DND-41 (cell line): Measurements from ENCODE around the gene WDR18.

Experiments
- ATAC-seq: fragments of 200-7000 bp; cut with Tn5 transposase; 3 replicates; pipeline ENCODE4 v1.9.1; 2021; ENCODE audit warnings: low read depth; ENCODE audit not compliant: insufficient read depth
- DNase-seq: peaks from one replicate; pipeline ENCODE4 v3.0.0-alpha.2; 2020
- H2AFZ ChIP-seq: 2 replicates; pipeline ENCODE4 v1.6.0; 2012; ENCODE audit warnings: low read depth, low read length
- H3K27ac ChIP-seq: 2 replicates; pipeline ENCODE4 v1.5.1; 2012; ENCODE audit warnings: low read length, inconsistent platforms
- H3K27me3 ChIP-seq: fragments of 200-600 bp; sonication (generic); 2 replicates; pipeline ENCODE4 v1.6.0; 2012; ENCODE audit warnings: low read length, mild to moderate bottlenecking, inconsistent platforms; ENCODE audit not compliant: insufficient read depth, poor library complexity
- H3K36me3 ChIP-seq: 2 replicates; pipeline ENCODE4 v1.5.1; 2012; ENCODE audit warnings: low read length, inconsistent platforms; ENCODE audit not compliant: insufficient read depth
- H3K4me1 ChIP-seq: 2 replicates; pipeline ENCODE4 v1.5.1; 2012; ENCODE audit warnings: mild to moderate bottlenecking, low read length; ENCODE audit not compliant: insufficient read depth
- H3K4me2 ChIP-seq: 2 replicates; pipeline ENCODE4 v1.6.0; 2012; ENCODE audit warnings: mild to moderate bottlenecking, moderate library complexity, low read length, inconsistent platforms; ENCODE audit not compliant: insufficient read depth
- H3K4me3 ChIP-seq, 2 experiments: fragments of 200-600 bp in 1 of 2; shearing (Covaris generic) in 1 of 2; 2 replicates each; pipeline ENCODE4 v1.5.1; 2012 to 2016; ENCODE audit warnings: inconsistent platforms in 2 of 2, low read length in 2 of 2, mild to moderate bottlenecking in 2 of 2, low read depth in 1 of 2, moderate library complexity in 1 of 2
- H3K79me2 ChIP-seq: 2 replicates; pipeline ENCODE4 v1.6.0; 2012; ENCODE audit warnings: low read length, inconsistent platforms; ENCODE audit not compliant: insufficient read depth
- H3K9ac ChIP-seq: 2 replicates; pipeline ENCODE4 v1.6.0; 2012; ENCODE audit warnings: low read depth, mild to moderate bottlenecking, inconsistent platforms, low read length, moderate library complexity
- H3K9me3 ChIP-seq: 2 replicates; pipeline ENCODE4 v1.5.1; 2012; ENCODE audit warnings: low read length, moderate library complexity, mild to moderate bottlenecking, inconsistent platforms; ENCODE audit not compliant: insufficient read depth, severe bottlenecking
- H4K20me1 ChIP-seq: 2 replicates; pipeline ENCODE4 v1.6.0; 2012; ENCODE audit warnings: low read length; ENCODE audit not compliant: insufficient read depth
- EZH2 ChIP-seq: IDR thresholded peaks from 3 replicates; pipeline ENCODE4 v1.6.1; 2012; ENCODE audit warnings: borderline replicate concordance, low read depth, mild to moderate bottlenecking, moderate library complexity, low read length, inconsistent platforms; ENCODE audit not compliant: severe bottlenecking
- TF ChIP-seq, protein P1 (sequence below): IDR thresholded peaks from 2 replicates; pipeline ENCODE4 v1.5.1; 2012; ENCODE audit warnings: borderline replicate concordance, low read length, moderate library complexity, mild to moderate bottlenecking; ENCODE audit not compliant: poor library complexity, severe bottlenecking; ENCODE audit errors: extremely low read depth

Gene WDR18

GRCh38 chr19:990746-991145, 6.6 kb downstream of the WDR18 start:
- no peak overlapping the region for H3K4me3 ChIP-seq
- no peak overlapping the region for H2AFZ ChIP-seq
- no peak for TF ChIP-seq EZH2
- TF ChIP-seq, protein P1, sequence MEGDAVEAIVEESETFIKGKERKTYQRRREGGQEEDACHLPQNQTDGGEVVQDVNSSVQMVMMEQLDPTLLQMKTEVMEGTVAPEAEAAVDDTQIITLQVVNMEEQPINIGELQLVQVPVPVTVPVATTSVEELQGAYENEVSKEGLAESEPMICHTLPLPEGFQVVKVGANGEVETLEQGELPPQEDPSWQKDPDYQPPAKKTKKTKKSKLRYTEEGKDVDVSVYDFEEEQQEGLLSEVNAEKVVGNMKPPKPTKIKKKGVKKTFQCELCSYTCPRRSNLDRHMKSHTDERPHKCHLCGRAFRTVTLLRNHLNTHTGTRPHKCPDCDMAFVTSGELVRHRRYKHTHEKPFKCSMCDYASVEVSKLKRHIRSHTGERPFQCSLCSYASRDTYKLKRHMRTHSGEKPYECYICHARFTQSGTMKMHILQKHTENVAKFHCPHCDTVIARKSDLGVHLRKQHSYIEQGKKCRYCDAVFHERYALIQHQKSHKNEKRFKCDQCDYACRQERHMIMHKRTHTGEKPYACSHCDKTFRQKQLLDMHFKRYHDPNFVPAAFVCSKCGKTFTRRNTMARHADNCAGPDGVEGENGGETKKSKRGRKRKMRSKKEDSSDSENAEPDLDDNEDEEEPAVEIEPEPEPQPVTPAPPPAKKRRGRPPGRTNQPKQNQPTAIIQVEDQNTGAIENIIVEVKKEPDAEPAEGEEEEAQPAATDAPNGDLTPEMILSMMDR = no peak
- ATAC-seq (no peak), DNase-seq (no peak)
- no peak overlapping the region for H3K4me2 ChIP-seq
- no peaks in the 10 kb centered on the region for H3K27me3 ChIP-seq
- peaks cover 10% of the 10 kb centered on the region for H3K79me2 ChIP-seq
- peaks cover 51% of the 10 kb centered on the region for H4K20me1 ChIP-seq
- no peak overlapping the region for H3K9ac ChIP-seq
- no peaks in the 10 kb centered on the region for H3K9me3 ChIP-seq
- peaks cover 5% of the 10 kb centered on the region for H3K4me1 ChIP-seq
- peaks cover 76% of the 10 kb centered on the region for H3K36me3 ChIP-seq
- H3K27ac ChIP-seq = no peak overlapping the region

- peaks cover 5% of the 10 kb centered on the region; the same call in 1 of the 2 replicates for H3K79me2 ChIP-seq
- H3K9ac ChIP-seq = no peak overlapping the region
- H3K27me3 ChIP-seq = peaks cover 4% of the 10 kb centered on the region
- H4K20me1 ChIP-seq = peaks cover 49% of the 10 kb centered on the region
- H3K4me3 ChIP-seq = no peak overlapping the region
- H3K9me3 ChIP-seq = no peaks in the 10 kb centered on the region
- ATAC-seq (peak; percentile 43; the same call in 1 of the 3 replicates), DNase-seq (peak; percentile 66)
- no peak overlapping the region for H3K4me2 ChIP-seq
- TF ChIP-seq, protein P1 = no peak
- no peak for TF ChIP-seq EZH2
- H3K4me1 ChIP-seq = peaks cover 7% of the 10 kb centered on the region
- H3K36me3 ChIP-seq = peaks cover 69% of the 10 kb centered on the region
- no peak overlapping the region for H2AFZ ChIP-seq
- H3K27ac ChIP-seq = no peak overlapping the region
Observed at GRCh38 chr19:991174-991931, 7.2 kb downstream of the WDR18 start.

DNA sequence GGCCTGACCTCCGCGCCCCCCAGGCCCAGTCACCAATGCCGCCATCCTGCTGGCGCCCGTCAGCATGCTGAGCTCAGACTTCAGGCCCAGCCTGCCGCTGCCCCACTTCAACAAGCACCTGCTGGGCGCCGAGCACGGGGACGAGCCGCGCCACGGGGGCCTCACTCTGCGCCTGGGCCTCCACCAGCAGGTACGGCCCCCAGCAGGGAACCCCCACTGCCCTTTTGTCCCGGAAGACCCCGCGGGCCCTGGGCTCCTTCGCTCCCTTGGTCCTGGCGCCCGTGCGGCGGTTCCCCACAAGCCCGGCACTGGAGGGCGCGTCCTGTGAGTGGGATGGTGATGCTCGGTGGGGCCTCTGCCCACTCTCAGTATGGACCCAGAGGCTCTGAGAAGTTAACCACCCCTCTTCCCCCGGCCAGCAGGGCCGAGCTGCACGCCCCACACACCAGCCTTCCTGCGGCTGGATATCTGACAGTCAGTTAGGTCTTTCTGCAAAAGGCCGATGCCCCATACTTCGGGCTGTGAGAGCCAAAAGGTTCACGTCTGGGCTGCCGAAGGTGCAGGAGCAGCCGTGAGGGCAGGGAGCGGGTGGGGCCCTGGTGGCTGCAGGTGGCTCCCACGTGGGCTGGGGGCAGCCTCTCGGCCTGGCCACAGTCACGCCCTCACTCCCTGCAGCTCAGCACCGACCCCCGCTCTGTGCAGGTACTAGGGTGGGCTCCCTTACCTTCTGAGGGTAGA, 8.0 kb downstream of the WDR18 start:
- Histone ChIP-seq H2AFZ (no peak overlapping the region), H3K36me3 (peaks cover 62% of the 10 kb centered on the region), H3K4me3 (no peak overlapping the region), H3K27ac (no peak overlapping the region), H3K4me2 (no peak overlapping the region), H3K9me3 (no peaks in the 10 kb centered on the region), H4K20me1 (peaks cover 49% of the 10 kb centered on the region), H3K79me2 (no peaks in the 10 kb centered on the region), H3K27me3 (peaks cover 6% of the 10 kb centered on the region), H3K4me1 (peaks cover 9% of the 10 kb centered on the region), H3K9ac (no peak overlapping the region)
- no peak for TF ChIP-seq EZH2
- TF ChIP-seq, protein P1 = no peak
- DNase-seq (no peak), ATAC-seq (no peak)
